Epithelial cell of esophagus (primary cell): ENCODE data around the gene CCDC33.

ENCODE experiments used
- DNase-seq: peaks from one replicate; pipeline ENCODE4 v3.0.0; 2010; ENCODE audit warnings: low read depth
- H3K4me3 ChIP-seq: 2 replicates; pipeline ENCODE4 v1.5.1; 2011; ENCODE audit warnings: mild to moderate bottlenecking, low read length, control low read depth
- TF ChIP-seq, protein P1 (sequence below): IDR thresholded peaks from 2 replicates; pipeline ENCODE4 v1.5.1; 2011; ENCODE audit warnings: low read depth, mild to moderate bottlenecking, low read length, control low read depth, inconsistent platforms; ENCODE audit not compliant: insufficient read depth; ENCODE audit errors: missing control alignments

CCDC33 gene

DNA sequence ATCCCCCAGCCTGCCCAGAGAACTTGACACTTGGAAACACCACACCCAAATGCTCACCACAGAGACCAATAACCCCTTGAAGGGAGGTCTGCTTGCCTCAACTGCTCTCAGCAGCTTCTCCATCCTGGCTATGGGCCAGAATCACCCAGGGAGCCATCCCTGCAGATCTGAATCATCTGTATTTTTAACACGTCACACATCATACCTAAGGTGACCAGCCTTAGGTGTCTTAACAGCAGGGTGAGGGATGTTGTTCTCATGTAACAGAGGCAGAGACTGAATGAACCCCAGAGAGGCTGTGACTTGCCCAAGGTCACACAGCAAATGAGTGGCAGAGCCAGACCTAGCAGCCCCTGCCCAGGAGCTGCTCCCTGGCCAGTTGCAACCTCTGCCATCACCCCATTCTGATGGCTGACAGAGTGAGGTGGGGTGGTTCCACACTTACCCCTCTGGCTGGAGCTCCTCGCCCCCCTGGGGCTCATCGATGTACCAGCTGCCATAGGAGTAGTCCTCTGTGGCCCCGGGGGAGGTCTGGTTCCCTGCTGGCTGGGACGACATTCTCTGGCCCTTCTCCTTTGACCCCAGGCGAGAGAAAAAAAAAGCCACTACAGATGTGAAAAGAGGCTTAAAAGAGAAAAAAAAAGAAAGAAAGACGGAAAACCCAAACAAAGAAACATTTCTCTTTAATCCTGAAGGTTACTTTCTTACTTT, 34.3 kb upstream of the CCDC33 start:
- TF ChIP-seq, protein P1, sequence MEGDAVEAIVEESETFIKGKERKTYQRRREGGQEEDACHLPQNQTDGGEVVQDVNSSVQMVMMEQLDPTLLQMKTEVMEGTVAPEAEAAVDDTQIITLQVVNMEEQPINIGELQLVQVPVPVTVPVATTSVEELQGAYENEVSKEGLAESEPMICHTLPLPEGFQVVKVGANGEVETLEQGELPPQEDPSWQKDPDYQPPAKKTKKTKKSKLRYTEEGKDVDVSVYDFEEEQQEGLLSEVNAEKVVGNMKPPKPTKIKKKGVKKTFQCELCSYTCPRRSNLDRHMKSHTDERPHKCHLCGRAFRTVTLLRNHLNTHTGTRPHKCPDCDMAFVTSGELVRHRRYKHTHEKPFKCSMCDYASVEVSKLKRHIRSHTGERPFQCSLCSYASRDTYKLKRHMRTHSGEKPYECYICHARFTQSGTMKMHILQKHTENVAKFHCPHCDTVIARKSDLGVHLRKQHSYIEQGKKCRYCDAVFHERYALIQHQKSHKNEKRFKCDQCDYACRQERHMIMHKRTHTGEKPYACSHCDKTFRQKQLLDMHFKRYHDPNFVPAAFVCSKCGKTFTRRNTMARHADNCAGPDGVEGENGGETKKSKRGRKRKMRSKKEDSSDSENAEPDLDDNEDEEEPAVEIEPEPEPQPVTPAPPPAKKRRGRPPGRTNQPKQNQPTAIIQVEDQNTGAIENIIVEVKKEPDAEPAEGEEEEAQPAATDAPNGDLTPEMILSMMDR, result no peak
- peak; percentile 86 for DNase-seq
- H3K4me3 ChIP-seq, result no peak overlapping the region

- TF ChIP-seq, protein P1, result peak; percentile 29
Observed at GRCh38 chr15:74202452-74203401, 33.4 kb upstream of the CCDC33 start, which contains the start of gene STRA6. TSS of gene STRA6 (minus strand) at chr15:74202787. CDS start at chr15:74202267, 520 bp downstream.

DNA sequence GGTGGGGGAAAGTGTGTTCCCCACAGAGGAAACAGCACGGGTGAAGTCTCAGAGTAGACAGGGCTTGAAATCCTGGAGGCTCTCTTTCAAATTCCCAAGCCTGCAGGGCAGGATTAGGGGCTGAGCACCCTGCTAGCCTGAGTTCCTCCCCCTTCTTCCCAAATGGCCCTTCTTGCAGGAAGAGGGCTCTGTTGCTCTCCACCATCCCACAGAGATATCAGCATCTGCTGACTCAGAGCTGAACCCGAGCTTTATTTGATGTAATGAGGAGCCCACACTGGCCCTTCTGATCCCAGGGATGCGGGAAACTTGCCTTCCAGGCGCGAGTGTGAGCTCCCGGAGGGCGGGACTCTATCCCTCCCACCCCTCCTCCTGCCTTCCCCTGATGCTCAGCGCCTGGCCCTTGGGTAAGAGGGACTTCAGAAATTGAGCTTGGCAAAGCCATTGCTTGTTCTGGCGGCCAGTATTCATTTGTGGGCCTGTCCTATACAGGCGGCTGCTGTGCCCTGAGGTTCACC, 32.2 kb upstream of the CCDC33 start:
- H3K4me3 ChIP-seq, result no peak overlapping the region
- DNase-seq, result no peak
- TF ChIP-seq, protein P1, result no peak

More at GRCh38 chr15:74202452-74203401, 33.4 kb upstream of the CCDC33 start, which contains the start of gene STRA6:
- peak; percentile 83 for DNase-seq
- H3K4me3 ChIP-seq, result no peak within 1 kb of the TSS

- no peak overlapping the region for H3K4me3 ChIP-seq
- DNase-seq, result no peak
- TF ChIP-seq, protein P1, result no peak
Observed at GRCh38 chr15:74205582-74205947, 30.6 kb upstream of the CCDC33 start.

DNA sequence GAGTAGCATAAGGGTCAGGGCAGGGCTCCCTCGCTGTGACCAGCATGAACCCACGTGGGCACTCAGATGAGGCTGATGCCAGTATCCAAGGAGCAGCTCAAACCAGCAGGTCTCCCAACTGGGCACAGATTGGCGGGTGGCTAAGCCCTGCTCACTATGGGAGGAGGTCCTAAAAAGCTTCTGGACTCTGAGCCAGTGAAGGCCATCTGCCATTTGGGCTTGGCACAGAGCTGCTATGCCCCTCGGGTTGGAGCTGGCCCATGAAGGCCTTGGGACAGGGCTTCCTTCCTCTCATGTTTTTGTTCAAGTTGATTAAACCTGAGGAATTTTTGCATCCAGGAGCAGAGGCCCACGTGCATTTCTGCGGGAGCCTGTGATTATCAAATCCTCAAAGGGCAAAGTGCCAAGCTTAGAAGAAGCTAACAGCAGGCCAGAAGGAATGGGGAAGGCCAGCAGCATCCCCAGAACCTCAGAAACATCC, 29.3 kb upstream of the CCDC33 start:
- DNase-seq, result no peak
- TF ChIP-seq, protein P1, result no peak
- H3K4me3 ChIP-seq, result no peak overlapping the region

GRCh38 chr15:74207652-74208440, 28.3 kb upstream of the CCDC33 start:
- no peak overlapping the region for H3K4me3 ChIP-seq
- DNase-seq, result no peak

More at GRCh38 chr15:74207652-74208440, 28.3 kb upstream of the CCDC33 start:
- TF ChIP-seq, protein P1, result no peak
